SH-SY5Y (cell line): ENCODE data around the gene PLEKHA7.

ENCODE experiments used
- GATA2 ChIP-seq: IDR thresholded peaks from 2 replicates; pipeline ENCODE4 v1.6.1; 2011; ENCODE audit warnings: mild to moderate bottlenecking, low read depth, low read length
- GATA3 ChIP-seq: IDR thresholded peaks from 2 replicates; pipeline ENCODE4 v1.6.1; 2011; ENCODE audit warnings: low read depth, mild to moderate bottlenecking, low read length, moderate library complexity

GRCh38 chr11:16832193-16832539 lies 182.0 kb downstream of the PLEKHA7 start:
- no peak for TF ChIP-seq GATA2
- no peak for TF ChIP-seq GATA3
